GM23338 (cell line): ENCODE data around the gene TEX13B. TPM values are rescaled to one million over a fixed set of nuclear protein-coding genes. Genes with fewer than 3 reads are reported as not detected.

Source experiments
- ATAC-seq: fragments of 200-7000 bp; cut with Tn5 transposase; 3 replicates; pipeline ENCODE4 v1.9.1; 2020
- DNase-seq: peaks from one replicate; pipeline ENCODE4 v3.0.0-alpha.2; 2015; ENCODE audit warnings: low spot score
- H2AFZ ChIP-seq: fragments of 200-600 bp; sonication (generic); 2 replicates; pipeline ENCODE4 v1.8.0; 2016; ENCODE audit warnings: antibody characterized with exemption, mild to moderate bottlenecking, moderate library complexity
- H3F3A ChIP-seq: fragments of 200-600 bp; sonication (generic); replicated peaks from 2 replicates; pipeline ENCODE4 v1.8.0; 2017; ENCODE audit warnings: antibody characterized with exemption, mixed run types, low read depth
- H3K27ac ChIP-seq: fragments of 200-600 bp; sonication (generic); 2 replicates; pipeline ENCODE4 v1.6.1; 2016; ENCODE audit warnings: low read depth
- H3K27me3 ChIP-seq: fragments of 200-600 bp; sonication (generic); 2 replicates; pipeline ENCODE4 v1.8.0; 2016; ENCODE audit warnings: mild to moderate bottlenecking, mixed run types, moderate library complexity; ENCODE audit not compliant: insufficient read depth
- H3K36me3 ChIP-seq: fragments of 200-600 bp; sonication (generic); 2 replicates; pipeline ENCODE4 v1.8.0; 2016; ENCODE audit warnings: mild to moderate bottlenecking; ENCODE audit not compliant: insufficient read depth
- H3K4me1 ChIP-seq: fragments of 200-600 bp; sonication (generic); 2 replicates; pipeline ENCODE4 v1.8.0; 2016; ENCODE audit warnings: mild to moderate bottlenecking, moderate library complexity; ENCODE audit not compliant: insufficient read depth
- H3K4me2 ChIP-seq: fragments of 200-600 bp; sonication (generic); 2 replicates; pipeline ENCODE4 v1.7.1; 2017; ENCODE audit warnings: mixed run types
- H3K4me3 ChIP-seq: fragments of 200-600 bp; sonication (generic); 2 replicates; pipeline ENCODE4 v1.6.1; 2016; ENCODE audit warnings: mixed run types
- H3K79me2 ChIP-seq: fragments of 200-600 bp; sonication (generic); replicated peaks from 2 replicates; pipeline ENCODE4 v1.8.0; 2017; ENCODE audit warnings: mild to moderate bottlenecking; ENCODE audit not compliant: insufficient read depth
- H3K9me2 ChIP-seq: fragments of 200-600 bp; sonication (generic); 2 replicates; pipeline ENCODE4 v1.8.0; 2017; ENCODE audit not compliant: insufficient read depth
- H4K20me1 ChIP-seq: fragments of 200-600 bp; sonication (generic); replicated peaks from 2 replicates; pipeline ENCODE4 v1.8.0; 2017; ENCODE audit warnings: mild to moderate bottlenecking; ENCODE audit not compliant: insufficient read depth
- H3K27ac Mint-ChIP-seq: 2 replicates; pipeline ENCODE4 v1.8.0; 2020; ENCODE audit warnings: inconsistent platforms, mild to moderate bottlenecking, moderate library complexity, mixed read lengths
- H3K27me3 Mint-ChIP-seq: 3 replicates; pipeline ENCODE4 v1.8.0; 2022; ENCODE audit warnings: low read depth, mild to moderate bottlenecking, moderate library complexity, mixed read lengths, inconsistent platforms; ENCODE audit not compliant: insufficient read depth, poor library complexity
- H3K36me3 Mint-ChIP-seq: 3 replicates; pipeline ENCODE4 v1.8.0; 2021; ENCODE audit warnings: low read depth, mild to moderate bottlenecking, inconsistent platforms, moderate library complexity, mixed read lengths
- H3K4me1 Mint-ChIP-seq: 3 replicates; pipeline ENCODE4 v1.8.0; 2020; ENCODE audit warnings: mild to moderate bottlenecking, inconsistent platforms, mixed read lengths
- H3K4me3 Mint-ChIP-seq: 3 replicates; pipeline ENCODE4 v1.8.0; 2021; ENCODE audit warnings: moderate library complexity, mild to moderate bottlenecking, inconsistent platforms, mixed read lengths
- H3K9me3 Mint-ChIP-seq: 3 replicates; pipeline ENCODE4 v1.8.0; 2020; ENCODE audit warnings: moderate library complexity, mild to moderate bottlenecking, inconsistent platforms, mixed read lengths
- ETS1 ChIP-seq: IDR thresholded peaks from 2 replicates; pipeline ENCODE4 v1.6.1; 2016; ENCODE audit warnings: antibody characterized with exemption
- NANOG ChIP-seq: IDR thresholded peaks from 2 replicates; pipeline ENCODE4 v1.6.1; 2016; ENCODE audit warnings: antibody characterized with exemption, borderline replicate concordance
- STAT1 ChIP-seq: IDR thresholded peaks from one replicate; pipeline ENCODE4 v1.6.1; 2016; ENCODE audit warnings: antibody characterized with exemption; ENCODE audit not compliant: unreplicated experiment
- ZNF114 ChIP-seq: fragments of 250-450 bp; sonication (Bioruptor Pico); IDR thresholded peaks from 2 replicates; pipeline ENCODE4 v1.5.0; 2020; ENCODE audit warnings: mild to moderate bottlenecking, moderate library complexity
- ZNF331 ChIP-seq: fragments of 250-450 bp; sonication (Bioruptor Pico); IDR thresholded peaks from 2 replicates; pipeline ENCODE4 v1.5.0; 2020; ENCODE audit warnings: low read depth, mild to moderate bottlenecking, moderate library complexity
- polyA plus RNA-seq: library from polyadenylated mRNA; unstranded; fragments of >200 nt; fragmentation: Nextera tagmentation; extraction: Ambion mirVana; gene quantifications from 2 replicates; pipeline ENCODE4 v1.2.1, GENCODE V29; 2016
- total RNA-seq: library from RNA; depleted of rRNA; stranded (reverse); fragments of >200 nt; shearing (Covaris generic); gene quantifications from 2 replicates; pipeline ENCODE4 v1.2.3, GENCODE V29; 2014
- TF ChIP-seq, protein P1 (sequence below): fragments of 250-450 bp; sonication (Bioruptor Pico); IDR thresholded peaks from 2 replicates; pipeline ENCODE4 v1.5.0; 2020; ENCODE audit warnings: mild to moderate bottlenecking, moderate library complexity
- TF ChIP-seq, protein P2 (sequence below), 2 experiments: fragments of 200-600 bp in 1 of 2; sonication (generic) in 1 of 2; conservative IDR thresholded peaks; 2 replicates each; pipeline versions ENCODE4 v1.5.1 to v1.6.1; 2016 to 2017; ENCODE audit warnings: antibody characterized with exemption in 2 of 2, low read depth in 2 of 2, mild to moderate bottlenecking in 2 of 2, moderate library complexity in 1 of 2

The TEX13B gene
- total and polyA plus RNA-seq, 2 experiments from 2014 or later, result 0.16 TPM; not detected in 1

DNA sequence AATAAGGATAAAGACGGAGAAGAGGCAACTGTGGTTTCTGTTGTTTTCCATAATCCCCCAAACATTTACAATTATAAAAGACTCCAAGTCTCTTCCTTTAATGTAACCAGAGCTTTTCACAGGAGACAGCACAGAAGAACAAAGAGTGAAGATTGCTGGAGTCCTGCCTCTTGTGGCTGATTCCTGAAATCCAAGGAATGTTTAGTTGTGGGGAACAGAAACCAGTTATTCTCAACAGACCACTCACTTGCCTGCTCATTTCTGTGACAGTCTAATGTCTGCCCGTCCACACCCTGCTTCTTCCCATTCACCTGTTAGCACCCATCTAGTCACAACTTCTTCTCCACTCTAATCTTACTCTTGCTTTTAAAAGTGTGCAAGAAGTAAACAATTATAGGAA, 12.1 kb downstream of the TEX13B start (continued):
- TF ChIP-seq, protein P1, sequence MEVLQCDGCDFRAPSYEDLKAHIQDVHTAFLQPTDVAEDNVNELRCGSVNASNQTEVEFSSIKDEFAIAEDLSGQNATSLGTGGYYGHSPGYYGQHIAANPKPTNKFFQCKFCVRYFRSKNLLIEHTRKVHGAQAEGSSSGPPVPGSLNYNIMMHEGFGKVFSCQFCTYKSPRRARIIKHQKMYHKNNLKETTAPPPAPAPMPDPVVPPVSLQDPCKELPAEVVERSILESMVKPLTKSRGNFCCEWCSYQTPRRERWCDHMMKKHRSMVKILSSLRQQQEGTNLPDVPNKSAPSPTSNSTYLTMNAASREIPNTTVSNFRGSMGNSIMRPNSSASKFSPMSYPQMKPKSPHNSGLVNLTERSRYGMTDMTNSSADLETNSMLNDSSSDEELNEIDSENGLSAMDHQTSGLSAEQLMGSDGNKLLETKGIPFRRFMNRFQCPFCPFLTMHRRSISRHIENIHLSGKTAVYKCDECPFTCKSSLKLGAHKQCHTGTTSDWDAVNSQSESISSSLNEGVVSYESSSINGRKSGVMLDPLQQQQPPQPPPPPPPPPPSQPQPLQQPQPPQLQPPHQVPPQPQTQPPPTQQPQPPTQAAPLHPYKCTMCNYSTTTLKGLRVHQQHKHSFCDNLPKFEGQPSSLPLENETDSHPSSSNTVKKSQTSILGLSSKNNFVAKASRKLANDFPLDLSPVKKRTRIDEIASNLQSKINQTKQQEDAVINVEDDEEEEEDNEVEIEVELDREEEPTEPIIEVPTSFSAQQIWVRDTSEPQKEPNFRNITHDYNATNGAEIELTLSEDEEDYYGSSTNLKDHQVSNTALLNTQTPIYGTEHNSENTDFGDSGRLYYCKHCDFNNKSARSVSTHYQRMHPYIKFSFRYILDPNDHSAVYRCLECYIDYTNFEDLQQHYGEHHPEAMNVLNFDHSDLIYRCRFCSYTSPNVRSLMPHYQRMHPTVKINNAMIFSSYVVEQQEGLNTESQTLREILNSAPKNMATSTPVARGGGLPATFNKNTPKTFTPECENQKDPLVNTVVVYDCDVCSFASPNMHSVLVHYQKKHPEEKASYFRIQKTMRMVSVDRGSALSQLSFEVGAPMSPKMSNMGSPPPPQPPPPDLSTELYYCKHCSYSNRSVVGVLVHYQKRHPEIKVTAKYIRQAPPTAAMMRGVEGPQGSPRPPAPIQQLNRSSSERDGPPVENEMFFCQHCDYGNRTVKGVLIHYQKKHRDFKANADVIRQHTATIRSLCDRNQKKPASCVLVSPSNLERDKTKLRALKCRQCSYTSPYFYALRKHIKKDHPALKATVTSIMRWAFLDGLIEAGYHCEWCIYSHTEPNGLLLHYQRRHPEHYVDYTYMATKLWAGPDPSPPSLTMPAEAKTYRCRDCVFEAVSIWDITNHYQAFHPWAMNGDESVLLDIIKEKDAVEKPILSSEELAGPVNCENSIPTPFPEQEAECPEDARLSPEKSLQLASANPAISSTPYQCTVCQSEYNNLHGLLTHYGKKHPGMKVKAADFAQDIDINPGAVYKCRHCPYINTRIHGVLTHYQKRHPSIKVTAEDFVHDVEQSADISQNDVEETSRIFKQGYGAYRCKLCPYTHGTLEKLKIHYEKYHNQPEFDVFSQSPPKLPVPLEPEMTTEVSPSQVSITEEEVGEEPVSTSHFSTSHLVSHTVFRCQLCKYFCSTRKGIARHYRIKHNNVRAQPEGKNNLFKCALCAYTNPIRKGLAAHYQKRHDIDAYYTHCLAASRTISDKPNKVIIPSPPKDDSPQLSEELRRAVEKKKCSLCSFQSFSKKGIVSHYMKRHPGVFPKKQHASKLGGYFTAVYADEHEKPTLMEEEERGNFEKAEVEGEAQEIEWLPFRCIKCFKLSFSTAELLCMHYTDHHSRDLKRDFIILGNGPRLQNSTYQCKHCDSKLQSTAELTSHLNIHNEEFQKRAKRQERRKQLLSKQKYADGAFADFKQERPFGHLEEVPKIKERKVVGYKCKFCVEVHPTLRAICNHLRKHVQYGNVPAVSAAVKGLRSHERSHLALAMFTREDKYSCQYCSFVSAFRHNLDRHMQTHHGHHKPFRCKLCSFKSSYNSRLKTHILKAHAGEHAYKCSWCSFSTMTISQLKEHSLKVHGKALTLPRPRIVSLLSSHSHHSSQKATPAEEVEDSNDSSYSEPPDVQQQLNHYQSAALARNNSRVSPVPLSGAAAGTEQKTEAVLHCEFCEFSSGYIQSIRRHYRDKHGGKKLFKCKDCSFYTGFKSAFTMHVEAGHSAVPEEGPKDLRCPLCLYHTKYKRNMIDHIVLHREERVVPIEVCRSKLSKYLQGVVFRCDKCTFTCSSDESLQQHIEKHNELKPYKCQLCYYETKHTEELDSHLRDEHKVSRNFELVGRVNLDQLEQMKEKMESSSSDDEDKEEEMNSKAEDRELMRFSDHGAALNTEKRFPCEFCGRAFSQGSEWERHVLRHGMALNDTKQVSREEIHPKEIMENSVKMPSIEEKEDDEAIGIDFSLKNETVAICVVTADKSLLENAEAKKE (CRISPR knock-in tag), result no peak

DNA sequence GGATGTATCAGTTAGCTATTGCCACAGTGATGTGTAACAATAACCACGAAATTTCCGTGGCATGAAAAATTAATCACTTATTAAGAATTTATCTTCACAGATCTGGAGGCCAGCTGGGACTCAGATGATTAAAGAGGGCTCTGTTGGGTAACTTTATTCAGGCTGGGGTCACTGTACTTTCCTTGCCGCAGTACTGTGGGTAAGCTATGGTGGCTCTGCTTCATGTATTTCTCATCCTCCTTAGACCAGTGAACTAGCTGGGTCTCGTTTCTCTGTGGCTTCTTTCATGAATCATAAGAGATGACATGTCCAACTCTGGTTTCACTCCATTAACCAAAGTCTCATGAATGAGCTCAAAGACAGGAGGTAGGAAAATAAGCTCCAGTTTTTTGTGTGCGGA, 13.5 kb downstream of the TEX13B start:
- no peak for DNase-seq
- H3K4me1 ChIP-seq, result peaks cover 6% of the 10 kb centered on the region
- H3K4me3 Mint-ChIP-seq, result no peak overlapping the region
- H3K27ac Mint-ChIP-seq, result no peak overlapping the region
- H3K27ac ChIP-seq, result no peak overlapping the region
- H4K20me1 ChIP-seq, result no peaks in the 10 kb centered on the region
- no peaks in the 10 kb centered on the region for H3F3A ChIP-seq
- peaks cover 22% of the 10 kb centered on the region; the same call in 2 of the 3 replicates for H3K36me3 Mint-ChIP-seq
- H3K36me3 ChIP-seq, result no peaks in the 10 kb centered on the region
- no peak overlapping the region for H3K4me2 ChIP-seq
- H3K9me3 Mint-ChIP-seq, result peaks cover 12% of the 10 kb centered on the region
- no peaks in the 10 kb centered on the region for H3K79me2 ChIP-seq
- no peaks in the 10 kb centered on the region for H3K27me3 ChIP-seq
- H3K4me1 Mint-ChIP-seq, result peaks cover 17% of the 10 kb centered on the region
- H3K4me3 ChIP-seq, result no peak overlapping the region
- H3K27me3 Mint-ChIP-seq, result no peaks in the 10 kb centered on the region
- H3K9me2 ChIP-seq, result no peaks in the 10 kb centered on the region
- no peak overlapping the region for H2AFZ ChIP-seq
- no peak for ATAC-seq
- TF ChIP-seq, protein P2, sequence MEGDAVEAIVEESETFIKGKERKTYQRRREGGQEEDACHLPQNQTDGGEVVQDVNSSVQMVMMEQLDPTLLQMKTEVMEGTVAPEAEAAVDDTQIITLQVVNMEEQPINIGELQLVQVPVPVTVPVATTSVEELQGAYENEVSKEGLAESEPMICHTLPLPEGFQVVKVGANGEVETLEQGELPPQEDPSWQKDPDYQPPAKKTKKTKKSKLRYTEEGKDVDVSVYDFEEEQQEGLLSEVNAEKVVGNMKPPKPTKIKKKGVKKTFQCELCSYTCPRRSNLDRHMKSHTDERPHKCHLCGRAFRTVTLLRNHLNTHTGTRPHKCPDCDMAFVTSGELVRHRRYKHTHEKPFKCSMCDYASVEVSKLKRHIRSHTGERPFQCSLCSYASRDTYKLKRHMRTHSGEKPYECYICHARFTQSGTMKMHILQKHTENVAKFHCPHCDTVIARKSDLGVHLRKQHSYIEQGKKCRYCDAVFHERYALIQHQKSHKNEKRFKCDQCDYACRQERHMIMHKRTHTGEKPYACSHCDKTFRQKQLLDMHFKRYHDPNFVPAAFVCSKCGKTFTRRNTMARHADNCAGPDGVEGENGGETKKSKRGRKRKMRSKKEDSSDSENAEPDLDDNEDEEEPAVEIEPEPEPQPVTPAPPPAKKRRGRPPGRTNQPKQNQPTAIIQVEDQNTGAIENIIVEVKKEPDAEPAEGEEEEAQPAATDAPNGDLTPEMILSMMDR (conservative IDR thresholded peaks at IDR 0.05; ENCODE audit: low read depth in 2 of 2), result no peak
- TF ChIP-seq, protein P1 (CRISPR knock-in tag), result no peak
- TF ChIP-seq ZNF114 (CRISPR knock-in tag), result no peak
- TF ChIP-seq NANOG, result no peak
- TF ChIP-seq STAT1, result no peak
- no peak for TF ChIP-seq ZNF331 (CRISPR knock-in tag)
- TF ChIP-seq ETS1, result no peak
